ENCODE results near the gene OR51E1. TPM values are rescaled to one million over a fixed set of nuclear protein-coding genes. Genes with fewer than 3 reads are reported as not detected.

Gene OR51E1
- polyA plus RNA-seq, 1 donor (not counting 4 experiments of a cell fraction or from before 2014, with no cell fraction given), result not detected

DNA sequence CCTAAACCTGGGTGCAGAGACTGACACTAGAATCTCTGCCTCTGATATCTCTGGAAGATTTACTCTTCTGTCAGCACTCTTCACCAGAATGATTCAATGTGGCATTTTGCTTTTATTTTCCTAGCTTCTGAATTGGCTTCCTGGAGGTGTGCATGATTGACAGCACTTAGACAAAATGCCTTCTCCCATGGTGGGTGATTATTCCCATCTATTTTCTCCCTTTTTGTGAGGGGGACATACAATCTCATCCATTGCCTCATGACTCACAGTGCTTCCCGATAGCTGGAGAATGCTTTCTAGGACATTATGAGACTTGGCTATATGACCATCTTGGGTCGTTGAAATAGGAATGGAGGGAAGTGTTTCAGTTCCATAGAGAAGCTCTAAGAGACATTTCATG lies 31.8 kb upstream of the OR51E1 start:
- H3K4me1 ChIP-seq (ENCODE audit: control insufficient read depth, extremely low read depth, insufficient read depth, low read length), result peaks cover 7% of the 10 kb centered on the region
- no peak overlapping the region for H3K27ac ChIP-seq (ENCODE audit: control insufficient read depth, insufficient read depth, low read length)
- H2AFZ ChIP-seq (ENCODE audit: control insufficient read depth, low read length), result no peak overlapping the region
- TF ChIP-seq CTCF (optimal IDR thresholded peaks at IDR 0.05 in 1 of 3, IDR thresholded peaks at IDR 0.05 in 1 of 3, conservative IDR thresholded peaks at IDR 0.05 in 1 of 3; ENCODE audit: extremely low read depth in 1 of 3, insufficient read depth in 2 of 3, low read length in 3 of 3) (no peak), EZH2 (IDR thresholded peaks at IDR 0.05; ENCODE audit: low read length) (no peak)
- dilution Hi-C loops (cut with MboI; ENCODE audit: extremely low pct_ligation_motif_present, low sequenced_read_pairs), result no loop called here
- no peaks in the 10 kb centered on the region for H3K9me3 ChIP-seq (ENCODE audit: control insufficient read depth, low read depth, low read length)
- H3K27me3 ChIP-seq (ENCODE audit: control insufficient read depth, extremely low read depth, insufficient read depth, low read length), result no peaks in the 10 kb centered on the region
- no peaks in the 10 kb centered on the region for H3K9me1 ChIP-seq (ENCODE audit: control insufficient read depth, extremely low read depth, insufficient read depth, low read length)
- no peaks in the 10 kb centered on the region for H3K36me3 ChIP-seq (ENCODE audit: control insufficient read depth in 2 of 2, extremely low read depth in 1 of 2, insufficient read depth in 2 of 2, low read length in 2 of 2)
- no peak for DNase-seq (ENCODE audit: low read depth, low spot score)
- no peak overlapping the region for H3K4me3 ChIP-seq (ENCODE audit: control insufficient read depth in 2 of 3, extremely low read depth in 1 of 3, insufficient read depth in 2 of 3, low read depth in 1 of 3, low read length in 3 of 3)
- no peak for FAIRE-seq
- no peaks in the 10 kb centered on the region for H4K20me1 ChIP-seq (ENCODE audit: control insufficient read depth, extremely low read depth, insufficient read depth, low read length)
- H3K9ac ChIP-seq (ENCODE audit: control insufficient read depth, extremely low read depth, insufficient read depth, low read length), result no peak overlapping the region
- H3K4me2 ChIP-seq (ENCODE audit: control insufficient read depth, extremely low read depth, insufficient read depth, low read depth, low read length), result no peak overlapping the region
- H3K79me2 ChIP-seq (ENCODE audit: control insufficient read depth, insufficient read depth, low read length), result no peaks in the 10 kb centered on the region

- H3K27me3 ChIP-seq (ENCODE audit: control insufficient read depth, extremely low read depth, insufficient read depth, low read length), result peaks cover 3% of the 10 kb centered on the region
- no peak overlapping the region for H3K9ac ChIP-seq (ENCODE audit: control insufficient read depth, extremely low read depth, insufficient read depth, low read length)
- H3K36me3 ChIP-seq (ENCODE audit: control insufficient read depth in 2 of 2, extremely low read depth in 1 of 2, insufficient read depth in 2 of 2, low read length in 2 of 2), result no peaks in the 10 kb centered on the region
- no peaks in the 10 kb centered on the region for H3K9me3 ChIP-seq (ENCODE audit: control insufficient read depth, low read depth, low read length)
- no peaks in the 10 kb centered on the region for H3K4me1 ChIP-seq (ENCODE audit: control insufficient read depth, extremely low read depth, insufficient read depth, low read length)
- dilution Hi-C loops (cut with MboI; ENCODE audit: extremely low pct_ligation_motif_present, low sequenced_read_pairs), result no loop called here
- no peaks in the 10 kb centered on the region for H3K79me2 ChIP-seq (ENCODE audit: control insufficient read depth, insufficient read depth, low read length)
- no peak overlapping the region for H3K4me3 ChIP-seq (ENCODE audit: control insufficient read depth in 2 of 3, extremely low read depth in 1 of 3, insufficient read depth in 2 of 3, low read depth in 1 of 3, low read length in 3 of 3)
- H3K9me1 ChIP-seq (ENCODE audit: control insufficient read depth, extremely low read depth, insufficient read depth, low read length), result no peaks in the 10 kb centered on the region
- H2AFZ ChIP-seq (ENCODE audit: control insufficient read depth, low read length), result no peak overlapping the region
- H3K4me2 ChIP-seq (ENCODE audit: control insufficient read depth, extremely low read depth, insufficient read depth, low read depth, low read length), result no peak overlapping the region
- no peak for DNase-seq (ENCODE audit: low read depth, low spot score)
- no peak for FAIRE-seq
- H4K20me1 ChIP-seq (ENCODE audit: control insufficient read depth, extremely low read depth, insufficient read depth, low read length), result no peaks in the 10 kb centered on the region
- no peak for TF ChIP-seq CTCF (optimal IDR thresholded peaks at IDR 0.05 in 1 of 3, IDR thresholded peaks at IDR 0.05 in 1 of 3, conservative IDR thresholded peaks at IDR 0.05 in 1 of 3; ENCODE audit: extremely low read depth in 1 of 3, insufficient read depth in 2 of 3, low read length in 3 of 3)
- no peak overlapping the region for H3K27ac ChIP-seq (ENCODE audit: control insufficient read depth, insufficient read depth, low read length)
These were observed 27.8 kb upstream of the OR51E1 start for GRCh38 chr11:4615856-4616444.
